Umbilical cord (tissue), 2 donors: Measurements from ENCODE around the gene ARHGAP22. TPM values are rescaled to one million over a fixed set of nuclear protein-coding genes. Genes with fewer than 3 reads are reported as not detected.

Experiments
- DNase-seq: peaks from one replicate; pipeline ENCODE4 v3.0.0-alpha.2; 2015; ENCODE audit warnings: low spot score
- total RNA-seq: library from RNA; depleted of rRNA; stranded (reverse); fragments of >200 nt; gene quantifications from one replicate; pipeline ENCODE4 v1.2.3, GENCODE V29; 2014; ENCODE audit warnings: low replicate concordance; ENCODE audit not compliant: insufficient read depth

Gene ARHGAP22
- total RNA-seq, 1 donor from 2014 or later, result 10.4 TPM

DNA sequence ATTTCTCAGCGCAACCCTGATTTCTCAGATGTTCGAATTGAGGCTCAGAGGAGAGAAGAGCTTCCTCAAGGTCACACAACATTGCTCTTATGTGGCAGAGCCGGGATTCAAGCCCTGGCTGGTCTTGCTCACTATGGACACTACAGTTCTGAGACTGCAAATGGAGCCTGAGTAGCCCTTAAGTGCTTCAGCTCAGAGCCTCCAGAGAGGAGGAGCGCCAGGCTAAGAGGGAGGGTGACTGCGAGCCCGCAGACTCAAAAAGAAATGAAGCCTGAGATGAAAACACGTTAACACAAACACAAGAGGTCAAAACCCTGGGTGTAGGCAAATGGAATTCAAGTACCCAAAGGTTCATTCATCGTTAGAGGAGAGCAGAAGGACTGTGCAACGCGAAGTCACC, 13.9 kb downstream of the ARHGAP22 start:
- DNase-seq, result no peak

DNA sequence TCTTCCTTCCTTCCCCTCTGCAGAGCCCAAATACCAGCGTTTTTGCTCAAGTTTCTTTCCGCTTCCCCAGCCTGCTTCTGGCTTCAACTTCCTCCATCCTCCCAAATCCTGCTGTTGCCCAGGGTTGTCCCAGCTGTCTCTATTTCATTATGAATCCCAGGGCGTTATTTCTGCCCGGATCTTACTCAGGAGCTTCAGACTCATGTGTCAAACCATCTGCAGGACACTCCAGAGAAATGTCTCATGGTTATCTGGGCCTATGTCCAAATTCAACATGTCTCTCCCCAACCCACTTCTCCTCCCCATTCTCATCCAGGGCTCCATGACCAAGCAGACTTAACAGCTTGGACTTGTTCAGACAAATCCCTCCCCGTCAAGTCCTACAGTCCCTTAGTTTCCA, 15.6 kb downstream of the ARHGAP22 start:
- DNase-seq, result peak; percentile 89

DNA sequence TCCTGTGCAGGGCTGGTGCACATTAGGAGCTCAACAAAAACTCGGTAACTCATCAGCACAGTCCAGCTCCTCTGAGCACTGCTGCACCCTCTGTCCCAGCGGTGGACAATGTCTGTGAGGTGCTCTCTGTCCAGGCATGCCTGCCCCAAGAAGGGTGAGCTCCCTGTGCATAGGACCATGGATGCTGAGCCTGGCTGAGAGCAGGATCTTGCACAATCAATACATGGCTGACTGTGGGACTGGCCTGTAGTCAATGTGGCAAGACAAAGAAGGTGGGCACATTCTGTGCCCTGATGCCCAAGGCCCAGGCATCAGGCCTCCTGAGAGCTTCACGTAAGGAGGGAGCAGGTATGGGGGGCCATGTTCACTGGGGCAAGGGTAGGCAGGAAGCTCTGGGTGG, 17.1 kb downstream of the ARHGAP22 start:
- no peak for DNase-seq

DNA sequence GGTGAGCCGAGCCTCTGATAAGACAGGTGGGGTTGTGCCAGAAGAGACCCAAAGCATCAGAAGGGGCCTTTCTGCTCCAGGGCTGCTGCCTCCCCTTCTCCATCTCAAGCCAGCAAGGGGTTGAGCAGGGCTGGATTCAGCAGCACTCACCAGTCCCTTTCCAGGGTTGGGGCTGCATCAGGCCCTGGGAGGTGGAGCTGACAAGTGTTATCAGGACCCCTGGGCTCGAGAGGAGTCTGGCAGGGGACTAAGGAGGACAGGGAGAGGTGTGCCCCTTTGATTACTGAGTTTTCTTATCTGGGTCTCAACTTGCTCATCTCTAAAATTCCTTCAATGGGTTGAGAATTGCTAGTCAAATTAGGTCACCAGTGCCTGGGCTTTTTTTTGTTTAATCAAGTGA, 17.8 kb downstream of the ARHGAP22 start:
- DNase-seq, result no peak

DNA sequence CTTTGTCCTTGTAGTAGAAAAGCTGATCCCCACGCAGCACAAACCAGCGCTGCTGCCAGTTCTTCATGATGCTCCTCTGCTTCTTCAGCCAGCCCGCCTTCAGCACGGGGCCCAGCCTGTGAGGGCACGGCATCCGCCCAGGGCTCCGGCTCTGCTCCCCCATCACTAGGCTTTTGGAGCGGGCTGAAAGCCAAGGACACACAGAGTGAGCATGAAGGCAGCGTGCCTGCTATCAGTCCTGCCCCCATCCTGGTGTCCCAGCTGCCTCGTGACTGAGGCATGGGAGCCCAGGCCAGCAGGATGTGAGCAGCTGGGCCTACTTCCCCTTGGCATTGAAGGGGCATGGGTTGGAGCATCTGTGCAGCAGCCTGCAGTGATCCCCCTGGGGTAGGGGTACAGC, 21.9 kb downstream of the ARHGAP22 start:
- DNase-seq, result no peak

DNA sequence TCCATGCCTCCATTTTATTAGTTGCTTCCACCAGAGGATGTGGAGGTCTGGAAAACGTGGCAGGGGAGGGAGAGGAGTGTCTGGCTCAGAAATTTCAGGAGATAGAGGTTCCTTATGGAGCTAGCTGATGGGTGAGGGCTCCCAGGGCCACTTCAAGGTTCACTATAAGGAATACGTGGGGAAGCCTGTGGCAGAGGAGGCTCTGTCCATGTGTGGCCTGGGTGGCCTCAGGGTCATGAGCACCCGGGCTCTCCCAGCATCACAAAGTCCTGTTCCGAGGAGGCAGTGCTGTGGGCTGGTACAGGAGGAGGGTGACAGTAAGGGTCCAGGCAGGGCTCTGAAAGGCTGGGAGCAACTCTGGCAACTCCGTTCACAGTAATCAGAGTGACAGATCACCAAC, 24.6 kb downstream of the ARHGAP22 start:
- DNase-seq, result no peak

DNA sequence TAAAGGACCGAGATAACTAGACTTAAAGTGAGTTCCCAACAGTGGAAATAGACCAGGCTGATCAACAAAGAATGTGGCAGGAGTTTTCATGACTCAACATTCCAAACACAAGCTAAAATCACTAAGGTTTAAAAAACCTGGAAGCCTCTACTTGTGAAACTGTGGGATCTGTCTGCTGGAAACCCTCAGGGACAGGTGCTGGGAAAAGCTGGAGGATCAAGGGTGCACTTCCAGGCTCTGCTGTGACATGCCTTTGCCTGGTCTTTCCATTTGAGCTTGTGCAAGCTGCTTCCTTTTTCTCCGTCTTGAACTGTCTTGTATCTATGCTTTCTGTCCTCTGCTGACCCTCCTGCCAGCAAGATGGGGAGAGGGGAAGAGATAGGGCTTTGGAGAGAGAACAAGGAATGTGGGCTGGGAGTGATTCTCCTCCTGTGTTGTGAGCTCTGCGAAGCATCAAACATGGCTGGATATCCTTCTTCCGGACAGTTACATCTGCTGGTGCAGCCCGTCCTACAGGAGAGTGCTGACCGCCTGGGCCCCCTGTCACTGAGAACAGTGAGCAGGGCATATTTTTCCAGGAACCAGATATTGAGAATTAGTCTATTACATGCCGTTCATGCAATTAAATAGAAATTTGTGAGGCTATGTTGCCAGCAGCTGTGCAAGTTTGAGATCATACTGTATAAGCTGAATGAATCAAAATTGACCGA, 25.5 kb downstream of the ARHGAP22 start:
- peak; percentile 96 for DNase-seq

DNA sequence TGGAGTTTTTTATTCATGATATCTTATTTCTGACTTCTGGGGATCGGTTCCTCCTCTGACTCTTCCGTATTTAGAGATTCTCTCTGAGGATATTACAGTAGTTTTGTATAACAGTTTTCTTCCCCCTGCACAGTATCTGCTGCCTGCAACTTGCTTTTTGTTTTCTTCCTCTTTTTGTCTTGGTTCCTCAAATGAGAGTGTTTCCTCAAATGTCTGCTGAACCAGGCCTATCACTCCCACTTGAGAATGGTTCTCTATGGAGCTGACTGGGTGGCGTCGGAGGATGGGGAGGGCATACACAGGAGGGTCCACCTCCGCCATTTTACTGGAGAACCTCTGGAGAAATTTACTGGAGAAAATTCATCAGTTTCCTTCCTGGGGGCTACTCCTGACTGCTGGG, 27.7 kb downstream of the ARHGAP22 start:
- DNase-seq, result peak; percentile 45

DNA sequence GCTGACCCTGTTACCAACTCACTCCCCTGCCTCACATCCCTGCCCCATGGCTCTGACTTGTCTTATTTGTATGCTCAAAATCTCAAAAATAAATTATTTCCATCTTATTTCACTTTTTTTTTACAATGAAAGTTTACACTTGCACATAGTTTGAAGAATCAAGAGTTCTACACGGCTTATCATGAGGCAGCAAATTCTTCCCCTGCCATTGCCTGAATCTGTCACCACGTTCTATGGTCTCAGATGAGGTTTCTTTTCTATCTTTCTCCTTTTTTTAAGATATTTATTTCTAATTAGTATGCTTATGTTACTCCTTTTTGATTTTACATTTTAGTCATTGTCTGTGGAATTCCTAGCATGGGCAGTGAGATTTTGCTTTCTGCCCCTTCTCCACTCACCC, 28.4 kb downstream of the ARHGAP22 start:
- no peak for DNase-seq

DNA sequence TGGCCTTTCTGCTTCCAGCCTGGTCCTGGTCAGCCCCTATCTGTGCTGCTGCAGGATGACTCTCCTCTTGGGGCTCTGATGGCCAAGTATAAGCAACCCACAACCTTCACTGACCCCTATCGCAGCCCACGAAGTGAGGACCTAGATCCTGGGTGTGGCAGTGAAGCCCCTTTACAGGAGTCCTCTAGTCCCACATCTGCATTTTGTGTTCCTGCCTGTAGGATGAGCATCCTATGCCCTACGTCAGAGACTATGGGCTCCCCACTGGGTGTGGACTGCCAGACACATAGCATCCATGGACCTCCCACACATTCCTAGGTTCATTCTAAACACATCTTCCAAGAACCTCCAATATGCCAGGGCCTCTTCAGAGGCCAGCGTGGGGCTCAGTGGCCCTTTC, 29.0 kb downstream of the ARHGAP22 start:
- no peak for DNase-seq

DNA sequence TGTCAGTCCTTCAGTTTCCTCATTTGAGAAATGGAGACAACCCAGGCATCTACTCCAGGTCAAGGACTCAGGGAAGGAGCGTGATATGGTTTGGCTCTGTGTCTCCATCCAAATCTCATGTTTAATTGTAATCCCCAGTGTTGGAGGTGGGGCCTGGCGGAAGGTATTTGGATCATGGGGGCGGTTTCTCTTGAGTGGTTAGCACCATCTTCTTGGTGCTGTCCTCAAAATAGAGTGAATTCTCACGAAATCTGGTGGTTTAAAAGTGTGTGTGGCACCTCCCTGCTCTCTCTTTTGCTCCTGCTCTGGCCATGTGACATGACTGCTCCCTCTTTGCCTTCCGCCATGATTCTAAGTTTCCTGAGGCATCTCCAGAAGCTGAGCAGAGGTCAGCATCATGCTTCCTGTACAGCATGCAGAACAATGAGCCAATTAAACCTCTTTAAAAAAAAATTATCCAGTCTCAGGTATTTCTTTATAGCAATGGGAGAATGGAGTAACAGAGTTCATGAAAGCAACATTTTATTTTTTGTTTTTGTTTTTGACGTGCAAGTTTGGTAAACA, 30.0 kb downstream of the ARHGAP22 start:
- no peak for DNase-seq

DNA sequence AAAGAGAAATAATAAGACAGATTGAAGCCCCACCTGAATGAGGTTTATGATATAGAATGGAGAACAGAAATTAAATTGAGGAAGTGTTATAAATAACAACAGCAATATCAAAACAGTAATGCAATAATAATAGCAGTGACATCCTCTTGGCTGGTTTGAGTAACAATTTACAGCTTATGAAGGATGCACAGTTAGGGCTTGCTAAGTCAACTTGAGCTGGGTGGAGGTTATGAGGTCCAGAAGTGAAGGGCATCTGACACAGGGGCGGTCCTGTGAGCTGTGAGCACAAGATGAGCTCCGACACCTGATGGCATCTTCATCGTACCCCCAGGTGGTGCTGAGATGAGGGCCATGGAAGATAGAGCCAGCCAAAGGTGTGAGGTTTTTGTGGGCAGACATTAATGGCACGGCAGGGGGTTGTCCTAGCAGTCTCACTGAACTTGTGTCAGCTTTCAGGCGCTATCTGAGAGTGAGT, 30.5 kb downstream of the ARHGAP22 start:
- no peak for DNase-seq

DNA sequence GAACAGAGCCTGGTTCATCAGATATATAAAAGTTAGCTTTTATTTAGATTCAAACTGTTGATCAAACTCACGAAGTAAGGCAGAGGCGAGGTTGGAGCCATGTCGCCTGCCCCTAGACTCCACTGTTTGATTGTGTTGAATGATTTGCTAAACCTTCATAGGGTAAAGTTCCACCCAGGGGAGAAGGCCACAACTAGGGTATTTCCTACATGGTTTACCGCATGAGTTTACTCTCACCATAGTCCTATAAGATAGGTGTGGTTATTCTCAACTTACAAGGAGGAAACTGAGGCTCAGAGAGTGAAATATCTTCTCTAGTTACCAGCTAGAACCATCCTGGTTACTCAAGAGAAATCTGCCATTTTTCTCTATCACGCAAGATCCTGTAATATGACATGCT, 31.8 kb downstream of the ARHGAP22 start:
- no peak for DNase-seq

DNA sequence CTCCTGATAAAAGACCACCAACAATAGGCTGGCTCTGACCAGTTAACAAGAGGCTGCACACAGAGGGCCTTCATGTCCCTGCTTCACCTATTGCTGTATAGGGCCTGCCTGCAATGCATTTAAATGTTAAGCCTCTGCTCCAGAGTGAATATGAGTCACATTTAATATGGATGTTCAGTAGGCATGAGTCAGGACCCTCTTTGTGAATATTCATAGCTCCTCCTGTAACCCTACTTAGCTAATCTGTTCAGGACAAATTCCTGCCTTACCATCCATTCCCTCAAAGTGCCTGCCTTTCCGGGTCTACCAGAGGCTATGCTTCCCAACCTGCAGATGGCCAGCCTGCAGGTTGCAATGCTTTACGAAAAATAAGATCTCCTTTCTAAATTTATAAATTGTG, 32.5 kb downstream of the ARHGAP22 start:
- DNase-seq, result peak; percentile 24

DNA sequence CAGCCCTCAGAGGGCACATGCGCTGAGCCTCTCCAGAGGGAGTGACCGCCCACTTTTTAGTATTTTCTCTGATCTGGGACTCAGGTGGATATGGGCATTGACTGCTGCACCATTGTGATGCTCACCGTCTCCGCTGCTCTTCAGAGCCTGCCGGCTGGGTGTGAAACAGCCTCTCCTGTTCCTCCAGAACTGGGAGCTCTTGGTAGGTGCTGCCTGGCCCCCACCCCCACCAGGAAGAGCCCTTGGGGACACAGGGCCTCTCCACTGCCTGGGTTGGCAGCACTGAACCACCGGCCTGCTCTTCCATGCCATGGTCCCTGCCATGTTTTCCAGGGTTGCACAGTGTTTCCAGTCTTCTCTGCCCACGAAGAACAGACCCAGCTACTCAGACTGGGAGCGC, 36.3 kb downstream of the ARHGAP22 start:
- no peak for DNase-seq

DNA sequence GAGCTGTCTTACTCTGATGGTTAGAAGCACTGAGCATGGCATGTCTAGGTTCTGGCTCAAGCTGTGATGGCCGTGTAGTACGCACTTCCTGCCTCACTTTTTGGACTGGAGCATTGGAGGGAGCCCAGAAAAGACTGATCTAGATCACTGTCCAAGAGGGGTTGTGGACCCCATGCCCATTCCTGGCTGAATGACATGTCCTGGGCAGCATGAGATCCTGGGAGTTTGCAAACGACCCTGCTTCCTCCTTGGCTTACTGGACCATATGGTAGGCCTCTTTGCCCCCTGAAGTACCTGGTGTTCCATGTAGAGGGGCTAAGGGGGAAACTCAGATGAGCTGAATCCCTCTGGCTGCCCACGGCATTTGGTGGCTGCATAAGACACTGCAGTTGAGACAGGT, 36.7 kb downstream of the ARHGAP22 start:
- no peak for DNase-seq

DNA sequence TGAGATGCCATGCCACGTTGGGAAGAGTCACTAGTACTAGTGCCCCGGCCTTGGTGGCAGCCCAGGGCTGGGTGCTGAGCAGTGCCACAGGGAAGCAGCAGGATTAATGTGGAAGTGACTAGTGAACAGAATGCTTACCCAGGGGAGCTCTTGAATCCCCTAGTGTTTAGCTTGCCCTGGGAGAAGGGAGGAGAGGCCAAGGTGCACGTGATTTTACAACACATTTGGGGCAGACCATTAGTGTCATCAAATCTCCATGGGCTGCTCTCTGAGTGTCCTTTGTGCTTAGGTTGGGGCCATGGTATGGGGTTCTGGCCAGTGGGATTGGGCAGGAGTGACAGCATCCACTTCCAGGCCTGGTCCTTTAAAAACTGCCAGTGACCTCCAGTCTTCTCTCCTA, 37.5 kb downstream of the ARHGAP22 start:
- no peak for DNase-seq

DNA sequence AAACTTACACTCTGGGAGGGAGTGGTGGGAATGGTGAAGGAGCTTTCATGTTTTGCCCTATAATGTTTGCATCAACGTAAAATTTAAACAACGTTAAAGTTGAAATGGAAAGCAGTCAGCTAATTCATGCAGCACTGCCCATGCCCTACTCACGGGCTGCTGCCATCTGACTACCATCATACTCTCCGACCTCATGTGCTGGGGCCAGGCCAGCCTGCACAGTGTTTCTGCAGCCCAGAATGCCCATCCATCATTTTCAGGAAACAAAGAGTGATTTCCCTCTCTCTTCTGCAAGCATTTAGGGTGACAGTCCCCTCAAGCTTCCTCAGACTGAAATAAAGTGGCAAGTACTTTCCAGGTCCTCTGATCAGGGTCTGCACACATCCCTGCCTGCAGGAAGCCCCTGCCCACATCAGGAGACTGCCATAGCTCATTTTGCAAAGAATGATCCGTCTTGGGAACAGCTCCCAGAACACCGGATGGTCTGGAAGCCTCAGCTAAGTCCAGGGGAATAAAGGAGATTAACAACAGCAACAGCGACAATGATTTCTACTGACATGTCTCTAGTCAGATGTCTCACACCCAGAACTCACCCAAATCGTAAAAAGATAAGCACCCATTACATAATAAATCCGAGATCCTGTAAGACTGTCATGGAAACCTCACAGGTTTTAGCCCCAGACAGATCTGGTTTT, 40.3 kb downstream of the ARHGAP22 start:
- peak; percentile 61 for DNase-seq

DNA sequence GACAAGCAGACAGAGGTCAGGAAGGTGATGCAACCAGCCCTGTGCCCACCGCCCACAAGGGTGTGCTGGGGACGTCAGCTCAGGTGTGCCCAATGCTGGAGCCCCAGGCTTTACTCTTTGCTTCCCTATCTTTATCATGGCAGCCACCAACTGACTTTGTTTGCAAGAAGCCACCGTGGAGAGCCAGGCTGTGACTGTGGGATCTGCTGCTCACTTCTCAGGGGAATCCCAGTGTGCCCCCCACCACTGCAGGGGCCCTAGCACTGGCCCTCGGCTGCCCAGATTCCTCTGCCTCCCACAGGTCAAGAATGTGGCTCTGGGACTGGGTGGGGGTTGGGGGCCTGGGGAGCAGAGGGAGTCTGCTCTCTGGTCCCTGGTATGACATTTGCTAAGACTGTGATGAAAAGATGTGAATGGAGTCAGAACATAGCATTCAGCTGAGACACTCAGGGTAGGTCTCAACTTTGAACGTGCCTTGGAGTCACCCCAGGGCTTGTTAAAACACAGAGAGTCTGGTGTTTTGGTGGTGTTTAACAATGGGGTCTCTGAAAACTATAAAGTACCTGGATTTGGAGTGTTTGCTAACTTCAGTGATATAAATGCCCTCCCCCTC, 47.3 kb downstream of the ARHGAP22 start:
- DNase-seq, result no peak

DNA sequence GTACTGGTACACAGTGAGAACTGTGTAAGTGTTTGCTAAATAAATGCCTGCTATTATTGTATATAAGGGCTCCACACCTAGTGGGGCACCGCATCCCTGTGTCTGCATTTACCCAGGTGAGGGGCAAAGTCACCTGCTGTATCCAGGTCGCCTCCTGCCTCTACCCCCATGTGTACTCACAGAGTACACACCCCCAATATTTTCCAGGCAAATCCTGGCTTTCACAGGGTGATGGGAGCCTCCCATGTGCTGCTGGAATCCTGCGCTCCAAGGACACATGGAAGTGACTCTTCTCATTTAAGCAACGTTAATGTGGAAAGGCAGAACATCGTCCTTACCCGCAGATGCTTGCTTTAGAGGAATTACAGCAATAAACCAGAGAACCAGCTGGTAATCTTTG, 48.2 kb downstream of the ARHGAP22 start:
- no peak for DNase-seq

DNA sequence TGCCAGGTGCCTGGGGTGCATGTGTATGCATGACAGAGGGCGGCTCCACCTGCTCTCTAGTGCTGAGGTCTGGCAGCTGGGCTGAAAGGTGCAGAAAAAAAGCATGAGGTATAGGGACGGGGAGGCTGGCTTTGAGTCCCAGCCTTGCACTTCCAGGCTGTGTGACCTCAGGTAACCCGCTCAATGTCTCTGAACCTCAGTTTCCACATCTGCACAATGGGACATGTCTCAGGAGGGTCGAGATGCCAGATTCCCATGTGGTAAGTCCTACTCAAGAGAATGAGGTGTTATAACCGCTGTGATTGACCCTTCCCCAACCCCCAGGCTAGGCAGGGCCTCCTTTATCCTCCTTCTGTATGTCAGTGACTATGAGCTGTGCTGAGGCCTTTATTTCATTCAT, 48.8 kb downstream of the ARHGAP22 start:
- no peak for DNase-seq

DNA sequence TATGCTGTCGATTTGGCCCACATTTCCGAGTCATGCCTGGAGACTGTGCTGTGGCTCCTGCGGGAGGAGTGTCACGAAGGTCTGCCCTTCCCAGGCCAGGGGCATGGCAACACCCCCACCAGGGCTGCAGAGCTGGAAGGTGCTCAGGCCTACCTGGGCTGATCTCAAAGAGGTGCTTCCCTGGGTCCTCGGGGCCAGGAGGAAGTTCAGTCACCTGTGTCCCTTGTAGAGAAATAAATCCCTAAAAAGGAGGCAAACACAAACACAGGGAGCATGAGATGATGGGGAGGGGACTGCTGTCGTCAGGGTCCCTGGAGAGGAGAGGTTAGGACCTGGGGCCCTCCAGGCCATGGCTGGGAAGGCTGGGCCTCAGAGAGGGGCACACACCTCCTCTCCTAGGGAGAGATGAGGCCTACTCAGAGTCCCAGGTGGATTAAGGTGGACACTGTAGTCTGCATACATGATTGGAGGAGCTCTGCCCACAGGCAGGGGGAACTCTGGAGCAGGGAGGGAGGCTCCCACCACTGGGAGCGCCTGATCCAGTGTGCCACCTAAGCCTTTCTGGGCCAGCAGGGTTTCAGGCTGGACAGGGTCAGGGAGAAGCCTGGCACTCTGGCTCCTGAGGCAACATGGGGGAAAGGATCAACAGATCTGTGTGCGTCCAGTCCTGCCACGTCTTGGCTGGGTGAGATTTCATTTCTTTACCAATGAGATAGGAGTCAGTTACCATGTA, 49.4 kb downstream of the ARHGAP22 start:
- DNase-seq, result no peak
